SK-N-MC (cell line): Measurements from ENCODE around the gene C10orf67.
"Not testable (repeated sequence)": the region's sequence is repeated elsewhere in the genome, so short reads cannot be mapped to it uniquely, and the experiment has no call there.

Experiments used
- DNase-seq: peaks from one replicate; pipeline ENCODE4 v3.0.0-alpha.2; 2011; ENCODE audit warnings: low read depth, low spot score
- H3K27ac ChIP-seq: fragments of 200-600 bp; sonication (generic); 2 replicates; pipeline ENCODE4 v1.5.1; 2016; ENCODE audit warnings: mixed run types
- H3K36me3 ChIP-seq: fragments of 200-600 bp; sonication (generic); 2 replicates; pipeline ENCODE4 v1.6.1; 2017; ENCODE audit warnings: antibody characterized with exemption, low read length, mixed read lengths; ENCODE audit not compliant: insufficient read depth
- H3K4me3 ChIP-seq: fragments of 200-600 bp; sonication (generic); 2 replicates; pipeline ENCODE4 v1.5.1; 2016
- H3K9ac ChIP-seq: fragments of 200-600 bp; sonication (generic); 2 replicates; pipeline ENCODE4 v1.8.0; 2017; ENCODE audit warnings: mixed run types, mixed read lengths; ENCODE audit not compliant: insufficient read length
- H3K9me3 ChIP-seq: fragments of 200-600 bp; sonication (generic); 2 replicates; pipeline ENCODE4 v1.6.1; 2017; ENCODE audit warnings: low read depth, mild to moderate bottlenecking, antibody characterized with exemption, low read length, moderate library complexity, mixed read lengths
- EZH2 ChIP-seq: fragments of 200-600 bp; sonication (generic); IDR thresholded peaks from one replicate; pipeline ENCODE4 v1.6.1; 2017; ENCODE audit warnings: antibody characterized with exemption
- FOXP2 ChIP-seq: optimal IDR thresholded peaks from 2 replicates; pipeline ENCODE3; 2011; ENCODE audit warnings: mild to moderate bottlenecking, moderate library complexity; ENCODE audit not compliant: insufficient read depth; ENCODE audit errors: extremely low read length, control extremely low read depth
- POLR2AphosphoS5 ChIP-seq: IDR thresholded peaks from 2 replicates; pipeline ENCODE4 v1.6.1; 2012; ENCODE audit warnings: mild to moderate bottlenecking, low read depth, low read length, borderline replicate concordance

C10orf67 gene

DNA sequence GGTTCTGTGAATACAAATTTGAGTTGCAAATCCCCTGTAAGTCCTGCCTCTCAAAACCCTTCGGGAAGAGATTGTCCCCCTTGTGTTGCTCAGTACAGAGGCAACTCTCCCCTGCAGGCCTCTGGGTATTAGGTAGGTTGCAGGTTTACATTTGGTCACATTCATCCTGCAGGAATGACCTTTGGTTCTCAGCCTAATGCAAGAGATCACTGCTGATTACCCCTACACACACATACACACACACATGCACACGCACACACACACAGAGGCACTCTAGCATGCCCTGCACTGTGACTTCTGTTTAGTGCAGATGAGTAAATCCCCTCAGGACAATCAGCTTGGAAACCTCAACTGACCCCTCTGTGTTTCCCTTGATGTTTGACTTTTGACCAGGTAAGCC, 69.2 kb downstream of the C10orf67 start:
- DNase-seq = no peak
- TF ChIP-seq POLR2AphosphoS5 (no peak), EZH2 (no peak), FOXP2 (no peak)
- Histone ChIP-seq H3K4me3 (no peak overlapping the region), H3K27ac (no peak overlapping the region), H3K36me3 (no peaks in the 10 kb centered on the region), H3K9me3 (no peaks in the 10 kb centered on the region), H3K9ac (no peak overlapping the region)

DNA sequence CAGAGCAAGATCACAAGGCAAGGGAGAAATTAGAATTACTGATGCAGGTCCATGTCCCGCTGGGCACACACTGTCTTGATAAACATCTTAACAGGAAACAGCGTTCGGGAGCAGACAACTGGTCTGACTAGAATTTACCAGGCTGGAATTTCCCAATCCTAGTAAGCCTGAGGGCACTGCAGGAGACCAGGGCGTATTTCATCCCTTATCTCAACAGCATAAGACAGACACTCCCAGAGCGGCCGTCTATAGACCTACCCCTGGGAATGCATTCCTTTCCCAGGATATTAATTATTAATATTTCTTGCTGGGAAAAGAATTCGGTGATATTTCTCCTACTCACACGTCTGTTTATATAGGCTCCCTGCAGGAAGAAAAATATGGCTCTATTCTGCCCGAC, 70.4 kb downstream of the C10orf67 start:
- not testable (repeated sequence) for DNase-seq, H3K9ac ChIP-seq, H3K9me3 ChIP-seq, H3K36me3 ChIP-seq, H3K4me3 ChIP-seq, H3K27ac ChIP-seq

DNA sequence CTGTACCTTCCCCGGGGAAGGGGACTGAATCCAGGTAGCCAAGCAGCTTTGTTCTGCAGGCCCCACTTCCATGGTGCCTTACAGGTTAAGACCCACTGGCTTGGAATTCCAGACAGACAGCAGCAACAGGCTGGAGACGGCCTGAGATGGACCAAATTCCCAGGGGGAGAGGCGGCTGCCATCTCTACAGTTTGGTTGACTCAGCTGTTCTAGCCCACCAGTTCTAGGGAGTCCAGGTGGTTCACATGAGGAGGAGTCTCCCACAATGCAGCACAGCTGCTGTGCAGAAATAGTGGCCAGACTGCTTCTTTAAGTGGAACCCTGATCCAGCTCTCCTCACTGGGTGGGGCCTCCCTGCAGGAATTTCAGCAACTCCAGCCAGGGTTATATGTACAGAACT, 74.1 kb downstream of the C10orf67 start:
- Histone ChIP-seq H3K36me3 (no peaks in the 10 kb centered on the region), H3K27ac (no peak overlapping the region), H3K4me3 (no peak overlapping the region), H3K9ac (no peak overlapping the region), H3K9me3 (no peaks in the 10 kb centered on the region)
- TF ChIP-seq EZH2 = no peak
- DNase-seq = no peak

DNA sequence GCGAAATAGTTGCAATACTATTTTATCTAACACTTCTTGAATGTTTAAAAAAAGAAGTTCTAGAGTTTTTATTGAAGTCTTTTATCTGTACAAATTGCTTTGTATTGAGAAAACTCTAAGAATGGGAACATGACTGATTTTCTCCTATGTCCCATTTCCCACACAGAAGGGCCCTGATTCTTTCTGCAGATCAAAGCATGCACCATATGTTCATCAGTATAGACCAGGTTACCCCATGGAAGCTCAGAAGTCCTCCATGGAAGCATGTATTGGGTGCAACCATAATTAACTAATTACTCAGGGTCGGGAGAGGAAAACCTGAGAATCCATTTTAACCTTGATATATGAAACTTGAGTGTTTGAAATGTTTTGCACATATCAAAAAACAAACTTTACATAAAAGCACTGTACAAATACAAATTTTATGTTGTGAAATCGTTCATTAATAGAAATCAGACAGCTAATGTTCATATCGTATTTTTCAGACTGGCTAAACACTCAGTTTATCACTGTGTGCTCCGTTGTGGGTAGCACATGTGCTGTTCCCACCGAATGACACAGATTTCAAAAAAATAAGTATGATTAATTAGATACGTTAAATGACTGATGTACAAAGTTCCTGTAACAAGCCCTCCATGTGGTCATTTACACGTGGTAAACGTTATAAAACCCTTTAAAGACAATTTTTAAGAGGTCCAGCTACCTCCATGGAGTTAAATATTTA, 81.0 kb downstream of the C10orf67 start:
- no peak overlapping the region for H3K9ac ChIP-seq
- no peaks in the 10 kb centered on the region for H3K9me3 ChIP-seq
- H3K4me3 ChIP-seq = no peak overlapping the region
- no peaks in the 10 kb centered on the region for H3K36me3 ChIP-seq
- no peak for DNase-seq
- no peak overlapping the region for H3K27ac ChIP-seq
- TF ChIP-seq POLR2AphosphoS5 = no peak
- no peak for TF ChIP-seq FOXP2
- no peak for TF ChIP-seq EZH2

DNA sequence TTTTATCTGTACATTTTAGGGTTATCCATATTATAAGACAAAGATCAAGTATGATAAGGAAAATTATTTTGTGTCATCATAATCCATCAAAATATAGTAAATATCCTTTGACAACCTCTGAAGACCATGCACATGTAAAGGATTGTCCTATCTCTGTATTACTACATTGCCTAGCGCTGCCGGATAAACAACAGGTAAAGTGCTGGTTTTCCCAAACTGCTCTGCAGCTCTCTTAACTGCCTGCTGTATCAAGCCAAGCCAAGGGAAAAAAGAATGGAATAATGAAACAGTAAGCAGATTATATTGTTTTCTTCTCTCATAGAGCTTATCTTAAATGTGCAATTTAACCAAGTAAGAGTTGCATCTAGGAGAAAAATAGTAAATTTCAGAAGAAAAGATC, 81.7 kb downstream of the C10orf67 start:
- H3K4me3 ChIP-seq = no peak overlapping the region
- DNase-seq = no peak
- TF ChIP-seq POLR2AphosphoS5 (no peak), FOXP2 (no peak), EZH2 (no peak)
- H3K9ac ChIP-seq = no peak overlapping the region
- H3K36me3 ChIP-seq = no peaks in the 10 kb centered on the region
- H3K9me3 ChIP-seq = no peaks in the 10 kb centered on the region
- no peak overlapping the region for H3K27ac ChIP-seq

DNA sequence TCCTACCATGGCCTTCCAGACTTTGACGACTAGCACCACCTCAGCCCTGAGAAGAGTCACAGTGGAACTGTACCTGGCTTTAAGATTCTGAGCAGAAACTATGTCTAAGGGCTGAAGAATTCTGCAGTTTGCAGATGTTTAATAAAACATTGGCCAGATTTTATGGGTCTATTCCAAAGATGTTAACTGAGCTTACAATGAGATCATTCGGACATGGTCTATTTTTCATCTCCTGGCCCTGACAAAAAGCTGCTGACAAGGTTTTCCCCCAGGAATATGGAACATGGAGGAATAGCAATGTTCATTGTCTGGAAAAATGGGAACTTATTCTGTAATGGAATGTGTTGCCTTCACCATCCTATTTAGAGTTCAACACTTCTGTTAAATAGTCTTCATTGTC, 86.1 kb downstream of the C10orf67 start:
- Histone ChIP-seq H3K27ac (no peak overlapping the region), H3K4me3 (no peak overlapping the region), H3K9me3 (no peaks in the 10 kb centered on the region), H3K36me3 (no peaks in the 10 kb centered on the region), H3K9ac (no peak overlapping the region)
- TF ChIP-seq POLR2AphosphoS5 = no peak
- no peak for TF ChIP-seq FOXP2
- TF ChIP-seq EZH2 = no peak
- DNase-seq = no peak

DNA sequence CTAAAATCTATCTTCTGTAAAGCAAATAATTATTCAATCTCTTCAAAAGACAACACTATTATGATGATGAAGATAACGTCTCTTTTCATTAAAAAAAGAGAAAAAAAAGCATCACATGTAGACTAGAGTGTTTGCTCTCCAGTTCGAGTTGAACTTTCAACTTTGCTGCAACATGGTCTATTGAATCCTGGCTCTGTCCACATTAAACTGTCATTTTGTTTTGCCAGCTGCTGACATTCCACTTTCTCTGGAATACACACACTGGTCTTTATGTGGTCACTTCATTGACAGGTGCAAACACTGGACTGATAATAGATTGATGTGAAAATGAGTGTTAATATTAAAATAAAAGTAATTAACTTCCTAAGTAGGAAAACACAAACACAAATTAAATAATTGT, 90.8 kb downstream of the C10orf67 start:
- Histone ChIP-seq H3K9me3 (no peaks in the 10 kb centered on the region), H3K4me3 (no peak overlapping the region), H3K9ac (no peak overlapping the region), H3K27ac (no peak overlapping the region), H3K36me3 (no peaks in the 10 kb centered on the region)
- DNase-seq = no peak
- TF ChIP-seq FOXP2 = no peak
- no peak for TF ChIP-seq POLR2AphosphoS5
- no peak for TF ChIP-seq EZH2

DNA sequence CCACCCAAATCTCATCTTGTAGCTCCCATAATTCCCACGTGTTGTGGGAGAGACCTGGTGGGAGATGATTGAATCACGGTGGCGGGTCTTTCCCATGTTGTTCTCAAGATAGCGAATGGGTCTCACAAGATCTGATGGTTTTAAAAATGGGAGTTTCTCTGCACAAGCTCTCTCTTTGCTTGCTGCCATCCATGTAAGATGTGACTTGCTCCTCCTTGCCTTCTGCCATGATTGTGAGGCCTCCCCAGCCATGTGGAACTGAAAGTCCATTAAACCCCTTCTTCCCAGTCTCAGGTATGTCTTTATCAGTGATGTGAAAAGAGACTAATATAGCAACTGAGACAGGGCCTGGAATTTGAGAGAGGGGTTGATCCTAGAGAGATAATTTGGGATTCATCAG, 91.7 kb downstream of the C10orf67 start:
- DNase-seq, H3K36me3 ChIP-seq, H3K4me3 ChIP-seq, H3K9me3 ChIP-seq, H3K9ac ChIP-seq, H3K27ac ChIP-seq: not testable (repeated sequence)

DNA sequence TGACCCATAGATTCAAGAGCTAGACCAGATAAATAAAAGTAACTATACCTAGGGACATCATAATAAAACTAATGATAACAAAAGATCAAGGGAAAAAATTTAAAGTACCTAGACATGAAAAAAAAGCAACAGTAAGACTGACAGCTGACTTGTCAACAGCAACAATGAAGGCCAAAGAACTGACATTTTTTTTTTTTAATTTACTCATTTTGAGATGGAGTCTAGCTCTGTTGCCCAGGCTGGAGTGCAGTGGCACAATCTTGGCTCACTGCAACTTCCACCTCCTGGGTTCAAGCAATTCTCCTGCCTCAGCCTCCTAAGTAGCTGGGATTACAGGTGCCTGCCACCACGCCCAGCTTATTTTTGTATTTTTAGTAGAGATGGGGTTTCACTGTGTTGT, 102.8 kb downstream of the C10orf67 start:
- H3K9ac ChIP-seq, H3K36me3 ChIP-seq, H3K4me3 ChIP-seq, DNase-seq, H3K27ac ChIP-seq, H3K9me3 ChIP-seq: not testable (repeated sequence)
